Neural cell (in vitro differentiated cells): Measurements from ENCODE around the gene NDC1. TPM values are rescaled to one million over a fixed set of nuclear protein-coding genes. Genes with fewer than 3 reads are reported as not detected.

Source experiments
- H2AFZ ChIP-seq: fragments of 200-600, 300-800 bp; sonication (generic), shearing (Covaris generic); 2 replicates; pipeline ENCODE4 v1.6.0; 2014; ENCODE audit warnings: low read depth, mild to moderate bottlenecking, antibody characterized with exemption, low read length, moderate library complexity
- H3F3A ChIP-seq: fragments of 200-600 bp; shearing (Covaris generic); 2 replicates; pipeline ENCODE4 v1.6.1; 2016; ENCODE audit warnings: mild to moderate bottlenecking, moderate library complexity, mixed read lengths, antibody characterized with exemption, low read length; ENCODE audit not compliant: insufficient read depth, poor library complexity, severe bottlenecking
- H3K27ac ChIP-seq: fragments of 200-600, 300-800 bp; sonication (generic), shearing (Covaris generic); 2 replicates; pipeline ENCODE4 v1.5.1; 2014; ENCODE audit warnings: mild to moderate bottlenecking, low read length, moderate library complexity
- H3K27me3 ChIP-seq: fragments of 300-800, 200-600 bp; sonication (generic), shearing (Covaris generic); 2 replicates; pipeline ENCODE4 v1.6.0; 2014; ENCODE audit warnings: mild to moderate bottlenecking, low read depth, low read length, moderate library complexity; ENCODE audit not compliant: insufficient read depth
- H3K36me3 ChIP-seq: fragments of 300-800, 200-600 bp; sonication (generic), shearing (Covaris generic); 2 replicates; pipeline ENCODE4 v1.5.1; 2014; ENCODE audit warnings: mild to moderate bottlenecking, antibody characterized with exemption, low read length, moderate library complexity; ENCODE audit not compliant: insufficient read depth
- H3K4me2 ChIP-seq: fragments of 300-800, 200-600 bp; sonication (generic), shearing (Covaris generic); 2 replicates; pipeline ENCODE4 v1.6.0; 2014; ENCODE audit warnings: mild to moderate bottlenecking, low read length
- H3K4me3 ChIP-seq: fragments of 300-800, 200-600 bp; sonication (generic), shearing (Covaris generic); 2 replicates; pipeline ENCODE4 v1.5.1; 2014; ENCODE audit warnings: mild to moderate bottlenecking, low read length, moderate library complexity
- H3K79me2 ChIP-seq: fragments of 200-600 bp; shearing (Covaris generic); replicated peaks from 2 replicates; pipeline ENCODE4 v1.6.0; 2014; ENCODE audit warnings: mild to moderate bottlenecking, low read length, moderate library complexity; ENCODE audit not compliant: insufficient read depth
- H3K9ac ChIP-seq: fragments of 300-800, 200-600 bp; sonication (generic), shearing (Covaris generic); 2 replicates; pipeline ENCODE4 v1.6.1; 2016; ENCODE audit warnings: mild to moderate bottlenecking, low read length, mixed read lengths
- H3K9me2 ChIP-seq: fragments of 200-600 bp; shearing (Covaris generic); 2 replicates; pipeline ENCODE4 v1.6.1; 2016; ENCODE audit warnings: mild to moderate bottlenecking, low read length, mixed read lengths; ENCODE audit not compliant: insufficient read depth
- H3K9me3 ChIP-seq: fragments of 200-600, 300-800 bp; sonication (generic), shearing (Covaris generic); 2 replicates; pipeline ENCODE4 v1.6.1; 2016; ENCODE audit warnings: mild to moderate bottlenecking, mixed run types, low read length, moderate library complexity, mixed read lengths
- H4K20me1 ChIP-seq: fragments of 200-600 bp; shearing (Covaris generic); 2 replicates; pipeline ENCODE4 v1.6.1; 2016; ENCODE audit warnings: mild to moderate bottlenecking, mixed run types; ENCODE audit not compliant: insufficient read depth
- CTCF ChIP-seq: fragments of 450-650 bp; IDR thresholded peaks from 2 replicates; pipeline ENCODE4 v1.5.1; 2014; ENCODE audit warnings: antibody characterized with exemption, mild to moderate bottlenecking, moderate library complexity; ENCODE audit not compliant: poor library complexity, severe bottlenecking
- EP300 ChIP-seq: fragments of 450-650 bp; conservative IDR thresholded peaks from 2 replicates; pipeline ENCODE4 v1.6.1; 2014; ENCODE audit warnings: antibody characterized with exemption, mild to moderate bottlenecking, moderate library complexity; ENCODE audit not compliant: poor library complexity, severe bottlenecking
- EZH2 ChIP-seq: fragments of 200-600, 300-800 bp; shearing (Covaris generic), sonication (generic); IDR thresholded peaks from 2 replicates; pipeline ENCODE4 v1.6.1; 2014; ENCODE audit warnings: antibody characterized with exemption, low read length, borderline replicate concordance, mild to moderate bottlenecking; ENCODE audit not compliant: insufficient read depth, poor library complexity, severe bottlenecking
- MXI1 ChIP-seq: fragments of 450-650 bp; conservative IDR thresholded peaks from 2 replicates; pipeline ENCODE4 v1.6.1; 2014; ENCODE audit warnings: antibody characterized with exemption, mild to moderate bottlenecking; ENCODE audit not compliant: poor library complexity, severe bottlenecking
- POLR2AphosphoS5 ChIP-seq: IDR thresholded peaks from 2 replicates; pipeline ENCODE4 v1.6.1; 2012
- RAD21 ChIP-seq: fragments of 450-650 bp; conservative IDR thresholded peaks from 2 replicates; pipeline ENCODE4 v1.6.1; 2014; ENCODE audit warnings: antibody characterized with exemption, mild to moderate bottlenecking, moderate library complexity
- SMC3 ChIP-seq: fragments of 450-650 bp; conservative IDR thresholded peaks from 2 replicates; pipeline ENCODE4 v1.6.1; 2014; ENCODE audit warnings: antibody characterized with exemption, mild to moderate bottlenecking, moderate library complexity; ENCODE audit not compliant: poor library complexity
- TAF1 ChIP-seq: IDR thresholded peaks from 2 replicates; pipeline ENCODE4 v1.6.1; 2012; ENCODE audit warnings: low read depth
- polyA plus RNA-seq: library from polyadenylated mRNA; depleted of rRNA; stranded (reverse); fragments of >200 nt; gene quantifications from 2 replicates; pipeline ENCODE4 v1.2.3, GENCODE V29; 2014
- TF ChIP-seq, protein P1 (sequence below): IDR thresholded peaks from 2 replicates; pipeline ENCODE4 v1.6.1; 2012; ENCODE audit warnings: borderline replicate concordance

NDC1 gene
- polyA plus RNA-seq, 1 donor from 2014 or later: 18.0 TPM

GRCh38 chr1:53787655-53788054, 50.4 kb downstream of the NDC1 start:
- no peaks in the 10 kb centered on the region for H3F3A ChIP-seq
- no peak overlapping the region for H3K9ac ChIP-seq
- H3K27me3 ChIP-seq: no peaks in the 10 kb centered on the region
- no peak overlapping the region for H2AFZ ChIP-seq
- no peaks in the 10 kb centered on the region for H3K9me3 ChIP-seq
- no peak overlapping the region for H3K4me3 ChIP-seq
- TF ChIP-seq, protein P1, sequence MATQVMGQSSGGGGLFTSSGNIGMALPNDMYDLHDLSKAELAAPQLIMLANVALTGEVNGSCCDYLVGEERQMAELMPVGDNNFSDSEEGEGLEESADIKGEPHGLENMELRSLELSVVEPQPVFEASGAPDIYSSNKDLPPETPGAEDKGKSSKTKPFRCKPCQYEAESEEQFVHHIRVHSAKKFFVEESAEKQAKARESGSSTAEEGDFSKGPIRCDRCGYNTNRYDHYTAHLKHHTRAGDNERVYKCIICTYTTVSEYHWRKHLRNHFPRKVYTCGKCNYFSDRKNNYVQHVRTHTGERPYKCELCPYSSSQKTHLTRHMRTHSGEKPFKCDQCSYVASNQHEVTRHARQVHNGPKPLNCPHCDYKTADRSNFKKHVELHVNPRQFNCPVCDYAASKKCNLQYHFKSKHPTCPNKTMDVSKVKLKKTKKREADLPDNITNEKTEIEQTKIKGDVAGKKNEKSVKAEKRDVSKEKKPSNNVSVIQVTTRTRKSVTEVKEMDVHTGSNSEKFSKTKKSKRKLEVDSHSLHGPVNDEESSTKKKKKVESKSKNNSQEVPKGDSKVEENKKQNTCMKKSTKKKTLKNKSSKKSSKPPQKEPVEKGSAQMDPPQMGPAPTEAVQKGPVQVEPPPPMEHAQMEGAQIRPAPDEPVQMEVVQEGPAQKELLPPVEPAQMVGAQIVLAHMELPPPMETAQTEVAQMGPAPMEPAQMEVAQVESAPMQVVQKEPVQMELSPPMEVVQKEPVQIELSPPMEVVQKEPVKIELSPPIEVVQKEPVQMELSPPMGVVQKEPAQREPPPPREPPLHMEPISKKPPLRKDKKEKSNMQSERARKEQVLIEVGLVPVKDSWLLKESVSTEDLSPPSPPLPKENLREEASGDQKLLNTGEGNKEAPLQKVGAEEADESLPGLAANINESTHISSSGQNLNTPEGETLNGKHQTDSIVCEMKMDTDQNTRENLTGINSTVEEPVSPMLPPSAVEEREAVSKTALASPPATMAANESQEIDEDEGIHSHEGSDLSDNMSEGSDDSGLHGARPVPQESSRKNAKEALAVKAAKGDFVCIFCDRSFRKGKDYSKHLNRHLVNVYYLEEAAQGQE: no peak
- TF ChIP-seq EZH2 (no peak), CTCF (no peak), RAD21 (no peak), TAF1 (no peak), POLR2AphosphoS5 (no peak), SMC3 (no peak), EP300 (no peak), MXI1 (no peak)
- no peak overlapping the region for H3K27ac ChIP-seq
- H3K9me2 ChIP-seq: no peaks in the 10 kb centered on the region
- H4K20me1 ChIP-seq: no peaks in the 10 kb centered on the region
- H3K36me3 ChIP-seq: no peaks in the 10 kb centered on the region
- no peak overlapping the region for H3K4me2 ChIP-seq
- no peaks in the 10 kb centered on the region for H3K79me2 ChIP-seq

DNA sequence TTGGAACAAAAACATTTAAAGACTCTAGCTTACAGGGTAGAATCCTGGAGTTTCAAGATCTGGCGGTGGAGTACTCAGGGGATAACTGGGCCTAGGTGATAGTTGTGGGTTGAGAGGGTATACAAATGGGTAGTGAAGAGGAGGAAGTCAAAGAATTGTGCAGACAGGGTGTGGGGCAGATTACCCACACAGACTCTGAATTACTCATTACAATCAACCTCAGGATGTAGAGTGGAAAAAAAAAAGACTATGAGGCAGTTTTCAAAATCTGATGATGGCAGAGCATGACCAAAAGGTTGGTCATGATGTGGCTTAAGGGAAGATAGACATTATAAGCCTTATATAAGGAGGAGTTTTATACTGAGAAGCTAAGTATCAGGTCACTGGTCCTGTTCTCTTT, 55.0 kb downstream of the NDC1 start:
- H3K27ac ChIP-seq: no peak overlapping the region
- no peak overlapping the region for H3K4me2 ChIP-seq
- no peak overlapping the region for H2AFZ ChIP-seq
- no peaks in the 10 kb centered on the region for H3F3A ChIP-seq
- no peaks in the 10 kb centered on the region for H3K36me3 ChIP-seq
- no peaks in the 10 kb centered on the region for H3K9me3 ChIP-seq
- H3K4me3 ChIP-seq: no peak overlapping the region
- H3K79me2 ChIP-seq: no peaks in the 10 kb centered on the region
- H3K9ac ChIP-seq: no peak overlapping the region
- H4K20me1 ChIP-seq: no peaks in the 10 kb centered on the region
- H3K27me3 ChIP-seq: no peaks in the 10 kb centered on the region
- no peaks in the 10 kb centered on the region for H3K9me2 ChIP-seq
- TF ChIP-seq CTCF (no peak), POLR2AphosphoS5 (no peak), SMC3 (no peak), MXI1 (no peak), EZH2 (no peak)
- TF ChIP-seq, protein P1: no peak
